H1 (cell line): ENCODE results near the gene ZNF483. TPM values are rescaled to one million over a fixed set of nuclear protein-coding genes. Genes with fewer than 3 reads are reported as not detected.

Source experiments
- KDM1A ChIP-seq: fragments of 200-600, 300-600 bp; sonication (generic); IDR thresholded peaks from 2 replicates; pipeline ENCODE4 v1.7.1; 2016; ENCODE audit warnings: mild to moderate bottlenecking, low read length, borderline replicate concordance
- polyA plus RNA-seq, 7 experiments: library from polyadenylated mRNA; depleted of rRNA in 3 of 7; stranded (reverse) in 5 of 7; unstranded in 2 of 7; fragments of >200 nt in 5 of 7; fragments of 200-250 nt in 2 of 7; gene quantifications; 1 replicate in 5 of 7; 2 replicates in 1 of 7; 4 replicates in 1 of 7; pipeline versions ENCODE4 v1.2.1 to v1.2.3, GENCODE V29; 2011 to 2013; ENCODE audit warnings: missing spikeins in 2 of 7, mixed read lengths in 2 of 7
- total RNA-seq: library from RNA; stranded (reverse); fragmentation: NEBNext Ultra II Directional; extraction: Animal tissue kit (Norgen Biotek cat#: 25700); gene quantifications from 2 replicates; pipeline ENCODE4 v1.2.1, GENCODE V29; 2021

The ZNF483 gene
- total and polyA plus RNA-seq, 2 of the 8 experiments (the other 6 are each of a cell fraction or from before 2014, with no cell fraction given) = 4.8 to 83.8 TPM

DNA sequence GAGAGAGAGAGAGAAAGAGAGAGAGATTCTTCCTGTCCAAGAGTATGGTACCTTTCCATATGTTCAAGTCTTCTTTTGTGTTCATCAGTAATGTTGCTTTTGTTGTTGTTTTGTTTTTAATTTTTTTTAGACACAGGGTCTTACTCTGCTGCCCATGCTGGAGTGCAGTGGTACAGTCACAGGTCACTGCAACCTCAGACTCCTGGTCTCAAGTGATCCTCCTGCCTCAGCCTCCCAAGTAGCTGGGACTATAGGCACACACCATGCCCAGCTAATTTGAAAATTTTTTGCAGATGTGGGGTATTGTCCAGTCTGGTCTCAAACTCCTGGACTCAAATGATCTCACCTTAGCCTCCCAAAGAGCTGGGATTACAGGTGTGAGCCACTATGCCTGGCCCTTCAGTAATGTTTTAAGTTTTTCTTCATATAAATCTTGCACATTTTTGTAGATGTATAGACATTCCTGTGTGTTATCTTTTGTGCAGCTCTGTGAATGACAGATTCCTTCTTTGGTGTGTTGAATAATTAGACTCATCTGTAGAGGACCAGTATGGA lies 36.3 kb downstream of the ZNF483 start (continued):
- TF ChIP-seq KDM1A = no peak
